Stimulated activated CD4-positive, alpha-beta T cell treated with anti-CD3 and anti-CD28 coated beads, Interleukin-15, amount 100 ng/mL, for 1 hour (primary cell): Measurements from ENCODE around the gene LMNTD1.
"Not testable (repeated sequence)": the region's sequence is repeated elsewhere in the genome, so short reads cannot be mapped to it uniquely, and the experiment has no call there.

Experiments
- DNase-seq, 2 donors: peaks; one replicate each; pipeline ENCODE4 v3.0.0-alpha.2; 2020; ENCODE audit warnings: low read depth in 1 of 2, low spot score in 1 of 2

LMNTD1 gene

GRCh38 chr12:25553098-25553497, at the start of gene LMNTD1:
LMNTD1 (minus strand) TSS chr12:25553283; CDS start chr12:25552959, 324 bp downstream.
- no peak for DNase-seq

GRCh38 chr12:25598956-25599355, 45.9 kb upstream of the LMNTD1 start:
- no peak for DNase-seq

GRCh38 chr12:25595496-25595895, 42.4 kb upstream of the LMNTD1 start:
- DNase-seq = not testable (repeated sequence)

- no peak for DNase-seq
Observed at GRCh38 chr12:25594376-25594775, 41.3 kb upstream of the LMNTD1 start.

GRCh38 chr12:25592725-25593495, 39.8 kb upstream of the LMNTD1 start:
- no peak for DNase-seq

- no peak for DNase-seq
Observed at GRCh38 chr12:25591144-25591543, 38.1 kb upstream of the LMNTD1 start.

GRCh38 chr12:25590011-25590721, 37.1 kb upstream of the LMNTD1 start:
- no peak for DNase-seq

- no peak for DNase-seq
Observed at GRCh38 chr12:25587346-25587745, 34.3 kb upstream of the LMNTD1 start.

GRCh38 chr12:25585662-25586061, 32.6 kb upstream of the LMNTD1 start:
- no peak for DNase-seq

- DNase-seq = no peak
Observed at GRCh38 chr12:25585021-25585523, 32.0 kb upstream of the LMNTD1 start.

- DNase-seq = no peak
Observed at GRCh38 chr12:25584596-25584995, 31.5 kb upstream of the LMNTD1 start.

- no peak for DNase-seq
Observed at GRCh38 chr12:25583545-25583944, 30.5 kb upstream of the LMNTD1 start.

GRCh38 chr12:25581067-25581466, 28.0 kb upstream of the LMNTD1 start:
- DNase-seq = no peak

GRCh38 chr12:25578411-25579143, 25.5 kb upstream of the LMNTD1 start:
- no peak for DNase-seq

- no peak for DNase-seq
Observed at GRCh38 chr12:25574761-25575160, 21.7 kb upstream of the LMNTD1 start.

GRCh38 chr12:25573346-25573745, 20.3 kb upstream of the LMNTD1 start:
- no peak for DNase-seq

- DNase-seq = no peak
Observed at GRCh38 chr12:25570418-25570817, 17.3 kb upstream of the LMNTD1 start.

- no peak for DNase-seq
Observed at GRCh38 chr12:25566202-25566949, 13.3 kb upstream of the LMNTD1 start.

- DNase-seq = no peak
Observed at GRCh38 chr12:25558586-25558985, 5.5 kb upstream of the LMNTD1 start.

- DNase-seq = no peak
Observed at GRCh38 chr12:25557830-25558436, 4.8 kb upstream of the LMNTD1 start.

GRCh38 chr12:25556153-25556552, 3.1 kb upstream of the LMNTD1 start:
- DNase-seq = no peak
